Cardiac muscle cell (in vitro differentiated cells and primary cell): ENCODE measurements around the gene SBDS. TPM values are rescaled to one million over a fixed set of nuclear protein-coding genes. Genes with fewer than 3 reads are reported as not detected.
"Not testable (repeated sequence)": the region's sequence is repeated elsewhere in the genome, so short reads cannot be mapped to it uniquely, and the experiment has no call there.

Experiments
- DNase-seq, 2 donors: peaks; one replicate each; pipeline versions ENCODE4 v3.0.0 to v3.0.0-alpha.2; 2010 to 2017; ENCODE audit warnings: low read depth in 1 of 2, low spot score in 1 of 2
- H3K27ac ChIP-seq: fragments of 200-600 bp; sonication (generic); 2 replicates; pipeline ENCODE4 v1.5.1; 2016
- H3K27me3 ChIP-seq: fragments of 200-600 bp; sonication (generic); 2 replicates; pipeline ENCODE4 v1.6.0; 2016; ENCODE audit warnings: control low read depth
- H3K36me3 ChIP-seq: fragments of 200-600 bp; sonication (generic); 2 replicates; pipeline ENCODE4 v1.5.1; 2016; ENCODE audit warnings: control low read depth
- H3K4me1 ChIP-seq: fragments of 200-600 bp; sonication (generic); 2 replicates; pipeline ENCODE4 v1.8.1; 2017; ENCODE audit warnings: low read depth, mild to moderate bottlenecking, mixed run types
- H3K4me3 ChIP-seq: fragments of 200-600 bp; sonication (generic); 2 replicates; pipeline ENCODE4 v1.5.1; 2016; ENCODE audit warnings: mild to moderate bottlenecking
- H3K9me3 ChIP-seq: fragments of 200-600 bp; sonication (generic); 2 replicates; pipeline ENCODE4 v1.5.1; 2017; ENCODE audit warnings: low read depth, mild to moderate bottlenecking, control low read depth
- polyA plus RNA-seq: library from polyadenylated mRNA; unstranded; fragments of >200 nt; fragmentation: Nextera tagmentation; extraction: Ambion mirVana; gene quantifications from 2 replicates; pipeline ENCODE4 v1.2.1, GENCODE V29; 2016
- total RNA-seq: library from RNA; depleted of rRNA; stranded (reverse); fragments of >200 nt; gene quantifications from 2 replicates; pipeline ENCODE4 v1.2.3, GENCODE V29; 2016
- TF ChIP-seq, protein P1 (sequence below): IDR thresholded peaks from 2 replicates; pipeline ENCODE4 v1.5.1; 2012; ENCODE audit warnings: low read depth, mild to moderate bottlenecking, low read length

SBDS gene
- total and polyA plus RNA-seq, 2 experiments from 2014 or later: 25.2 to 54.3 TPM

- H3K27ac ChIP-seq: no peak overlapping the region
- H3K9me3 ChIP-seq: no peaks in the 10 kb centered on the region
- no peaks in the 10 kb centered on the region for H3K27me3 ChIP-seq
- peaks cover 3% of the 10 kb centered on the region for H3K36me3 ChIP-seq
- H3K4me1 ChIP-seq: no peaks in the 10 kb centered on the region
- DNase-seq: no peak
- no peak overlapping the region for H3K4me3 ChIP-seq
- TF ChIP-seq, protein P1, sequence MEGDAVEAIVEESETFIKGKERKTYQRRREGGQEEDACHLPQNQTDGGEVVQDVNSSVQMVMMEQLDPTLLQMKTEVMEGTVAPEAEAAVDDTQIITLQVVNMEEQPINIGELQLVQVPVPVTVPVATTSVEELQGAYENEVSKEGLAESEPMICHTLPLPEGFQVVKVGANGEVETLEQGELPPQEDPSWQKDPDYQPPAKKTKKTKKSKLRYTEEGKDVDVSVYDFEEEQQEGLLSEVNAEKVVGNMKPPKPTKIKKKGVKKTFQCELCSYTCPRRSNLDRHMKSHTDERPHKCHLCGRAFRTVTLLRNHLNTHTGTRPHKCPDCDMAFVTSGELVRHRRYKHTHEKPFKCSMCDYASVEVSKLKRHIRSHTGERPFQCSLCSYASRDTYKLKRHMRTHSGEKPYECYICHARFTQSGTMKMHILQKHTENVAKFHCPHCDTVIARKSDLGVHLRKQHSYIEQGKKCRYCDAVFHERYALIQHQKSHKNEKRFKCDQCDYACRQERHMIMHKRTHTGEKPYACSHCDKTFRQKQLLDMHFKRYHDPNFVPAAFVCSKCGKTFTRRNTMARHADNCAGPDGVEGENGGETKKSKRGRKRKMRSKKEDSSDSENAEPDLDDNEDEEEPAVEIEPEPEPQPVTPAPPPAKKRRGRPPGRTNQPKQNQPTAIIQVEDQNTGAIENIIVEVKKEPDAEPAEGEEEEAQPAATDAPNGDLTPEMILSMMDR: no peak
These were observed 12.9 kb upstream of the SBDS start for GRCh38 chr7:67008260-67008659.

GRCh38 chr7:67006965-67007364 lies 11.6 kb upstream of the SBDS start:
- Histone ChIP-seq H3K27me3 (no peaks in the 10 kb centered on the region), H3K27ac (no peak overlapping the region), H3K4me3 (no peak overlapping the region), H3K36me3 (no peaks in the 10 kb centered on the region), H3K4me1 (no peaks in the 10 kb centered on the region), H3K9me3 (no peaks in the 10 kb centered on the region)
- no peak for DNase-seq
- TF ChIP-seq, protein P1: no peak

DNA sequence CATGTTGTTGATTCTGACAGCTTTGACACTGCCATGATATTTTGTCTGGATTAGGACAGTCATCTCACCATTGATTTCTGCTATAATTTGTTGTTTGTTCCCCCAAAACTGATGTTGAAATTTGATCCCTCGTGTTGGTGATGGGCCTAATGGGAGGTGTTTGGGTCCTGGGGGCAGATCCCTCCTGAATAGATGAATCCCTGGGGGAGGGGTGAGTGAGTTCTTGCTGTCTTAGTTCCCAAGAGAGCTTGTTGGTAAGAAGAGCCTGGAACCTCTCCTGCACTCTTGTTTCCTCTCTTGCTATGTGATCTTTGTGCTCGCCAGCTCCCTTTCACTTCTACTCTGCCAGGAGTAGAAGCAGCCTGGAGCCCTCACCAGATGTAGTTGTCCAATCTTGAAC lies 8.8 kb upstream of the SBDS start:
- not testable (repeated sequence) for H3K36me3 ChIP-seq, H3K4me3 ChIP-seq, H3K4me1 ChIP-seq, H3K27me3 ChIP-seq, H3K27ac ChIP-seq, DNase-seq, H3K9me3 ChIP-seq

GRCh38 chr7:67000601-67001258 lies 5.3 kb upstream of the SBDS start:
- H3K36me3 ChIP-seq, H3K27me3 ChIP-seq, H3K4me3 ChIP-seq, H3K9me3 ChIP-seq, H3K27ac ChIP-seq, H3K4me1 ChIP-seq: not testable (repeated sequence)
- peak in 1 of 2 donors; percentile 32 for DNase-seq

DNA sequence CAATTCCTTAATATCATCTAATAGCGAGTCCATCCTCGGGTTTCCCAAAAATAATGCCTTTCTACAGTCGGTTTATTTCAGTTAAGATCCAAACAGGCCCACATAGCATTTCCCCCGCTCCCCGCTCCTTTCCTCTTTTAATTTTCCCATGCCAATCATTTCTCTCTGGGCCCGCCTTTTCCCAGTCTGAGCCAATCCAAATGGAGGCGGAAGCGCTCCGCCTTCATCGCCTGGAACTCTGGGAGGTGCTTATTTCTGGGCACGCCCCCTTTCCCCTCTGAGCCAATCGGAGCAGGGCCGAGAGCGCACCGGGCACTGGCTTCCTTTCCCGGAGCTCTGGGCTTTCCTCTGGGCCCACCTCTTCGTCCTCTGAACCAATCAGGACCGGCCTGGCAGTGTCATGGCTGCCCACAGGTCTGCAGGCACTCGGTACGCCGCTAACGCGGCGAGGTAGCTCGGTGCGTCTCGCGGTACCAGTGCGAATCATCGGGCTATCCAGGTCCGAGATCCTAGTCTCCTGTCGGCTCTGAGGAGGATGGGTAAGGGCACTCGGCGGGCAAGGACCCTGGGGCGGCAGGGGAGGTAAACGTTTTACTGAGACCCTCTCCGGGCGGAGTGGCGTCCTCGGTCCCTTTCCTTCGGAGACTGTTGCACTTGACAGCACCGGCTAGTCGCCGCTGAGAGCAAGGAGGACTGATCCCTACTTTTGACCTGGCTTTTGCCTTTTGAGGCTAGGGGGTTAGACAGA lies 1.2 kb upstream of the SBDS start, which contains the start of gene TYW1:
Gene TYW1, plus strand, starts transcription at position 390 of the 748 bp plus-strand sequence. Its CDS starts 146 bp downstream, at position 536.
- H3K9me3 ChIP-seq, H3K4me1 ChIP-seq, H3K27me3 ChIP-seq: not testable (repeated sequence)
- Histone ChIP-seq H3K27ac (peak within 1 kb of the TSS; percentile 84), H3K4me3 (peak within 1 kb of the TSS; percentile 71), H3K36me3 (peaks cover 16% of the 10 kb centered on the region)
- peak; percentile 97 to 98 for DNase-seq

- not testable (repeated sequence) for H3K4me1 ChIP-seq, H3K9me3 ChIP-seq, H3K27me3 ChIP-seq
- TF ChIP-seq, protein P1: peak; percentile 42
- H3K27ac ChIP-seq: peak overlapping the region; percentile 98
- H3K36me3 ChIP-seq: peaks cover 24% of the 10 kb centered on the region
- peak overlapping the region; percentile 52 for H3K4me3 ChIP-seq
- peak; percentile 49 to 73 for DNase-seq
These were observed 716 bp downstream of the SBDS start for GRCh38 chr7:66994691-66995049.

GRCh38 chr7:66994051-66994450 lies 1.3 kb downstream of the SBDS start:
- H3K4me1 ChIP-seq, H3K27me3 ChIP-seq, H3K4me3 ChIP-seq, H3K9me3 ChIP-seq, DNase-seq: not testable (repeated sequence)
- Histone ChIP-seq H3K36me3 (peaks cover 26% of the 10 kb centered on the region), H3K27ac (peak overlapping the region; percentile 98)

- H3K4me1 ChIP-seq, H3K9me3 ChIP-seq, H3K4me3 ChIP-seq, H3K27ac ChIP-seq, DNase-seq, H3K27me3 ChIP-seq: not testable (repeated sequence)
- H3K36me3 ChIP-seq: peaks cover 38% of the 10 kb centered on the region
These were observed 5.8 kb downstream of the SBDS start for GRCh38 chr7:66989552-66989951.

DNA sequence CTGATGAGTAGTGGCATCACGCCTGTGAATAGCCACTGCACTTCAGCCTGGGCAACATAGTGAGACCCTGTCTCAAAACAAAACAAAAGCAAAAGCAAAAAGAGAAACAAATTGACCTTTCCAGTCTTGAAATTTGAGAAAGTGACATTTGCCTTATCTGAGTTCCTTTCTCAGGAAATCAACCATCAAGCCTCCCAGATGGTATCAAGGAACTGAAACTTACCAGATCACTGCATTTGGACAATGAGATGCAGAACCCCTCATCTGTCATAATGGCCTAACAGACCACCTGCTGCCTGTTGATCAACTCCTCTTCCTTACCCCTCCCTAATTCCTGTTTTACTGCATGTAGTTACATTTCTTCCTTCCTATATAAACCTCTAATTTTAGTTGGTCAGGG lies 15.1 kb downstream of the SBDS start:
- DNase-seq, H3K27ac ChIP-seq, H3K9me3 ChIP-seq, H3K36me3 ChIP-seq, H3K4me3 ChIP-seq, H3K4me1 ChIP-seq, H3K27me3 ChIP-seq: not testable (repeated sequence)

GRCh38 chr7:66979013-66979412 lies 16.4 kb downstream of the SBDS start:
- DNase-seq: not testable (repeated sequence)

DNA sequence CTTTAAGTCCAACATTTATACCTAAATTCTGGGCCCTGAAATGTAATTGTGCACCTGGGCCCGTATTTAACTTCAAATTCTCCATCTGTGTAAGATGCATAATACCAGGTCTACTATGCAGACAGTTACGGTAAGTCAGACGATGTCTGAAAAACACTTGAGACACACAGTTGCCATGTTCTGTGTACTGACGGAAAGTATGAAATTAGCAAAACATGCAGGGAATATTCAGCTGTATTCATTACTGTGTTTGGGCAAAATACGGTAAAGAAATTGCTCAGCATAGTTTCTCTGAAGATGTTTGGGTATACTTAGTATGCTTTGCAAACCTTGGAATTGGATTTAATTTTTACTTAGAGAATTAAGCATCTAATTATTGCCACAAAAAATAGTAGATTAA lies 17.1 kb downstream of the SBDS start:
- H3K36me3 ChIP-seq, DNase-seq, H3K4me1 ChIP-seq, H3K4me3 ChIP-seq, H3K9me3 ChIP-seq, H3K27ac ChIP-seq, H3K27me3 ChIP-seq: not testable (repeated sequence)

More at GRCh38 chr7:66979013-66979412, 16.4 kb downstream of the SBDS start:
- H3K27me3 ChIP-seq, H3K9me3 ChIP-seq, H3K36me3 ChIP-seq, H3K4me3 ChIP-seq, H3K4me1 ChIP-seq, H3K27ac ChIP-seq: not testable (repeated sequence)
